ENCODE results near the gene CNIH2.

Gene CNIH2

DNA sequence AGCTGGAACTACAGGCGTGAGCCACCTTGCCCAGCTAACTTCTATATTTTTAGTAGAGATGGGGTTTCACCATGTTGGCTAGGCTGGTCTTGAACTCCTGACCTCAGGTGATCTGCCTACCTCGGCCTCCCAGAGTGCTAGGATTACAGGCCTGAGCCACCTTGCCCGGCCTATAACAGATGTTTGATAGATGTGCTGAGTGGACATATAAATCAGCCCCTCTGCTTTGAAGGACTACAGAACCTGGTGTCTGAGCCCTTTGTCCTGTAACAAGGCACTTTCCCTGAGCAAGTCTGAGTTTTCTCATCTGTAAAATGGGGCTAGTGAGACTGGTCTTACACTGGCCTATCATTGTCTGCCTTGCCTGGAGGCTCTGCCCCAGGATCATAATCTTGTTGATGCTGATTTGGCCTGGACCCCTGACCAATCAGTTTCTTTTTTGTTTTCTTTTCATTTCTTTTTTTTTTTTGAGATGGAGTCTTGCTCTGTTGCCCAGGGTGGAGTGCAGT, 51.2 kb downstream of the CNIH2 start:
- no peaks in the 10 kb centered on the region for H3K36me3 Mint-ChIP-seq (ENCODE audit: low read depth)
- H3K9me3 Mint-ChIP-seq: no peaks in the 10 kb centered on the region
- H3K27me3 Mint-ChIP-seq: no peaks in the 10 kb centered on the region
- no peak overlapping the region for H3K27ac Mint-ChIP-seq
- H3K4me1 Mint-ChIP-seq (ENCODE audit: low read depth): peaks cover 38% of the 10 kb centered on the region
- no peak overlapping the region for H3K4me3 Mint-ChIP-seq

DNA sequence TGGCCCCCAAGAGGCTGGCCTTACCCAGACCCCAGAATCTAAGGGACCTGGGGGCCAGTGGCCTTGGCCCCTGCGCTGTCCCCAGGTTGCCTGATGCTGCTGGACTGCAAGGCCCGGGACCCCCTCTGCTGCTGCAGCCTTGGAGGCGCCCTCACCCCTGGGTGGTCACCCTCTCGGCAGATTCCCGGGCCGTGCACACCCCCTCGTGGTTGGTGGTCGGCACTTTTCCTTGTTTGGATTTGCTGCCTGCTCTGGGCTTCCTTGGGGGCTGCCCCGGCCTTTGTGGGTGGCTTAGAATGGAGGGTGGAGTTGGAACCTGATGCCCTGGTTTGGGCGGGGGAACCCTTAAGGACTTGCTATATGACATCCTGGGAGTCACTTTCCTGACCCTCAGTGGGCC, 53.0 kb downstream of the CNIH2 start:
- H3K9me3 Mint-ChIP-seq: no peaks in the 10 kb centered on the region
- no peak overlapping the region for H3K27ac Mint-ChIP-seq
- no peak overlapping the region for H3K4me3 Mint-ChIP-seq
- no peaks in the 10 kb centered on the region for H3K27me3 Mint-ChIP-seq
- H3K4me1 Mint-ChIP-seq (ENCODE audit: low read depth): peaks cover 39% of the 10 kb centered on the region
- H3K36me3 Mint-ChIP-seq (ENCODE audit: low read depth): no peaks in the 10 kb centered on the region

DNA sequence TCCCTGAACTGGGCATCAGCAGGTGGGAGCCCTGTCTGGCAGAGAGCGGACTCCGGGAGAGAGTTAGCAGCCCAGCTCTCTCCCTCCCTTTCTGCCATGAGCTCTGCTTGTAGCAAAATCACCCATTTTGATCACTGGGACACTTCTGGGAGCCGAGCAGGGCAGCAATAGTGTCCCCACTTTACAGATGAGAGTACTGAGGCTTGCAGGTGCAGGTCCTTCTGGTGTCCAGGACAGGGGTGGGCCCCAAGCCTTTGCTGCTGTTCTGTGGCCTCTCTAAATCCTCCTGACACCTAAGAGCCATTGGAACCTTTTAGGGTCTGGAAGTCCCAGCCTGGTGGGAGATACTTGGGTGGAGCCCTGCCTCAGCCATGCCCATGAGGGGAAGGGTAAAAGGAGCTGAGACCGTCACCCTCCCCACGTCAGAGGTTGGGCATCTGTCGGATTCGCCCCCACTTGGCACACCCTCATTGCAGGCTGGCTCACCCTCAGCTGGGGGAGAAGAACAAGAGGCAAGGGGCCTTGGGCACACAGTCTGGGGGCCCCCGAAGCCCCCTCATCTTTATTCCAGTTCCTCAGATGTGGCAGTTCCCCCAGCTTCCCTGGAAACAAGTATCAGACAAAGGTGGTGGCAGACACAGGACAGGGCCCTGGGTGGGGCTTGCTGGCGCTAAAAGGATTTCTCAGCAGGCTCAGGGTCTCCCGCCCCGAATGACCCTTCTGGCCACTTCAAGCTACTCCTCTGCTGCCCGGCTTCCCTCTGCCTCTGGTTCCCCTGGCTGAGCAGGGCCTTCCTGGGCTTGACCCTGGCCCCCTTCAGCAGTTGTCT, 53.8 kb downstream of the CNIH2 start:
- H3K4me1 Mint-ChIP-seq (ENCODE audit: low read depth): peaks cover 38% of the 10 kb centered on the region

DNA sequence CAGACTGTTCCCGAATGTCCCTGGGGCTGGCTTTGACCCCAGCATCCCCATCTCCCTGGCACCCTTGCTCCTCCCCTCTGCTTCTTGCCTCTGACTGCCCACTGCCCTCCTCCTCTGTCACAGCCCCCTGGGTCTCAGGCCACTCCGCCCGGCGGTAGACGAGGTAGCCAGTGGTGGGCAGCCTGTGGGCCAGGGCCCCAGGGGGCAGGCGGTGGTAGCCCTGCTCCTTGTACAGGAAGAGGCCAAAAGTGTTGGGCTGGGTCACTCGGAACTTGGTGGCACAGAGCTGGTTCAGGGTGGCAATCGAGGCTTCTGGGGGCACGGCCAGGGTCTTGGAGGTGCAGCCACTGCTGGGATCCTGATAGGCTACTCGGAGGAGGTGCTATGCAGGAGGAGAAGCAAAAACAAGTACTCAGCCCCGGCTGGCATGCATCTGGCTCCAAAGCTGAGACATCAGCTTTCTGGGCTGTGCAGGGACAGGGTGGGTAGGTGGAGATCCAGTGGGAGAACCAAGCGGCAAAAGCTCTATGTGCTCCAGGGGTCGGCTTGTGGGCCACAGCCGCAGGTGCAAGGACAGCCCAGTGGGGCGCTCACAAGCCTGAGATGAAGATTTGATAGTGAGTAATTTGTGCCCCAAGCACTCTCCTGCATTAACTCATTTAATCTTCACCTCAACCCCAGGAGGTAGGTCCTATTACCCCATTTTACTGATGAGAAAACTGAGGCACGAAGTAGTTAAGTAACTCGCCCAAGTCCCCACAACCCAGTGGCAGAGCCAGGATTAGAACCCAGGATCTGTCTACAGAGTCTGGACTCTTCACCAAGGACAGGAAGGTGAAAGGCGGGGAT, 54.6 kb downstream of the CNIH2 start:
- Mint-ChIP-seq H3K27me3 (no peaks in the 10 kb centered on the region), H3K36me3 (ENCODE audit: low read depth) (peaks cover 7% of the 10 kb centered on the region), H3K27ac (no peak overlapping the region), H3K4me3 (no peak overlapping the region), H3K4me1 (ENCODE audit: low read depth) (peaks cover 40% of the 10 kb centered on the region), H3K9me3 (no peaks in the 10 kb centered on the region)

More for the DNA sequence above, 53.8 kb downstream of the CNIH2 start:
- no peaks in the 10 kb centered on the region for H3K36me3 Mint-ChIP-seq (ENCODE audit: low read depth)
- no peak overlapping the region for H3K4me3 Mint-ChIP-seq
- no peaks in the 10 kb centered on the region for H3K27me3 Mint-ChIP-seq
- no peak overlapping the region for H3K27ac Mint-ChIP-seq
- H3K9me3 Mint-ChIP-seq: no peaks in the 10 kb centered on the region

DNA sequence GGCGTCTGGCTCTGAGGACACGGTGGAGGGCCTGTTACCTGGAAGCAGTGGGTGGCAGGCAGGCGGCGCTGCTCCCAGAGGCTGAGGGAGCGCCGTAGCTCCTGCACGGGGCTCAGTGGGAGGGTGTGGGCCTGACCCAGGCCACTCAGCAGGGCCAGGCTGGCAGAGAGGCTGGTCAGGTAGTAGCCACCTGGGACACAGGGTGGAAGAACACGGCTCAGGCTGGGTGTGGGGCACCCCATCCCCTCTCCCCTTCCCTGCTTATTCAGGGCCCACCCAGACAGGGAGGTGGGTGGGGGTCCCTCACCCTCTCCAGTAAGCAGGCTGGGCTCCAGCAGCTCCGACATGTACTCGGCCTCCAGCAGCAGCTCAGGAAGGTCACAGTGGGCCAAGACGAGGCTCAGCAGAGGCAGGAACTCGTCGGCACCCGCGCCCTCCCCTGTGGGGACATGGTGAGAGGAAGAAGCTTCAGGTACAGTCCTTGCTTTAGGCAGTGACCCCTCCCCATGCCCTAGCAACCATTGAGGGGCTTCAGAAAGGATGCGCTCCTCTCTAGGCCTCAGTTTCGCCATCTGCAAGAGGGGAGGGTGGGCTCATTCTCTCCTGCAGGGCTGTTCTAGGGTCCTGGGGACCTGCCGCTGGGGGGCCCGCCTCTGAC, 55.4 kb downstream of the CNIH2 start:
- H3K9me3 Mint-ChIP-seq: no peaks in the 10 kb centered on the region
- peaks cover 11% of the 10 kb centered on the region for H3K36me3 Mint-ChIP-seq (ENCODE audit: low read depth)
- no peaks in the 10 kb centered on the region for H3K27me3 Mint-ChIP-seq

More for the DNA sequence above, 55.4 kb downstream of the CNIH2 start:
- Mint-ChIP-seq H3K4me1 (ENCODE audit: low read depth) (peaks cover 39% of the 10 kb centered on the region), H3K27ac (no peak overlapping the region), H3K4me3 (no peak overlapping the region)

Measured in stimulated activated naive CD8-positive, alpha-beta T cell treated with anti-CD3 and anti-CD28 coated beads, Interleukin-15, Interleukin-2, amounts not matched to agents 100 ng/mL and 50 ng/mL, for 24 hours (primary cell).